ENCODE measurements around the gene ABCC1. TPM values are rescaled to one million over a fixed set of nuclear protein-coding genes. Genes with fewer than 3 reads are reported as not detected.

ABCC1 gene
- total RNA-seq, 1 experiment from 2014 or later: 56.4 TPM

DNA sequence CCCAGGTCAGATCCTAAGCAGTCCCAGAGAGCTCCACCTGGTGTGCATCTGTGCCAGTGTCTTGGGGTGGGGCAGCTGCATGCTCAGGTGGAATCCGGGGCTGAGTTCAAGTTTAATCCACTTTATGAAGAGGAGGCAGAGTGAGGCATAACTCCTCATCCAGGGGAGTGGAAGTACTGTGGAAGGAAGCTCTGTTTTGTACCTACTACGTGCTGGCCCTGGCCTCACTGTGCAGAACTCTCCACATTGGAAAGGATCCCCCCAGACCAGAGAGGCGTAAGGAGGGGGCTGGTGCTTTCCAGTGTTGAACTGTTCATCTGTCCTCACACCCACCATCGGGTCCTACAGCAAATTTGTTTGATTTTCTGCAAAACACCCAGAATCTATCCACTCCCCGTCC lies 195.9 kb downstream of the ABCC1 start:
- Histone ChIP-seq H3K9me3 (ENCODE audit: control insufficient read depth, low read depth, low read length) (no peaks in the 10 kb centered on the region), H3K27me3 (ENCODE audit: insufficient read depth, low read length) (no peaks in the 10 kb centered on the region), H2BK12ac (ENCODE audit: insufficient read length, low read depth, low read length) (no peak overlapping the region), H3K56ac (ENCODE audit: insufficient read length, low read depth, low read length) (no peak overlapping the region), H3K79me2 (ENCODE audit: insufficient read depth, low read length) (no peaks in the 10 kb centered on the region), H3K23ac (ENCODE audit: insufficient read length, low read depth, low read length) (no peak overlapping the region), H4K5ac (ENCODE audit: insufficient read length, low read depth, low read length) (no peak overlapping the region), H2BK5ac (ENCODE audit: insufficient read length, low read length) (no peak overlapping the region), H3K79me1 (ENCODE audit: insufficient read depth, low read depth, low read length, poor library complexity, severe bottlenecking) (no peaks in the 10 kb centered on the region), H3K23me2 (ENCODE audit: insufficient read length, low read depth, low read length, poor library complexity, severe bottlenecking) (no peaks in the 10 kb centered on the region), H3K4me1 (ENCODE audit: insufficient read depth, low read length) (no peaks in the 10 kb centered on the region), H3K27ac (ENCODE audit: insufficient read length, low read depth, low read length) (no peak overlapping the region), H3K4ac (ENCODE audit: low read depth, low read length) (no peak overlapping the region), H3K9ac (ENCODE audit: extremely low read depth, insufficient read length, low read length) (no peak overlapping the region), H2BK120ac (ENCODE audit: low read depth, low read length, poor library complexity, severe bottlenecking) (no peak overlapping the region), H4K91ac (ENCODE audit: insufficient read length, low read depth, low read length) (no peak overlapping the region), H2BK15ac (ENCODE audit: low read depth, low read length) (no peak overlapping the region), H2AK5ac (ENCODE audit: insufficient read length, low read length) (no peak overlapping the region), H4K8ac (replicated peaks; ENCODE audit: insufficient read length, low read depth, low read length) (no peak overlapping the region), H2BK20ac (ENCODE audit: low read depth, low read length, poor library complexity, severe bottlenecking) (no peak overlapping the region), H4K20me1 (ENCODE audit: control insufficient read depth, insufficient read depth, insufficient read length) (no peaks in the 10 kb centered on the region), H2AFZ (ENCODE audit: low read length) (no peak overlapping the region), H3T11ph (ENCODE audit: low read length) (no peak overlapping the region), H3K4me2 (ENCODE audit: insufficient read depth, insufficient read length, low read length) (no peak overlapping the region), H3K14ac (ENCODE audit: insufficient read depth, low read length) (no peak overlapping the region), H3K18ac (ENCODE audit: insufficient read length, low read depth, low read length) (no peak overlapping the region)
- H3K4me3 Mint-ChIP-seq: no peak overlapping the region
- H3K27ac Mint-ChIP-seq: no peak overlapping the region; a peak in 1 of 7 replicates
- H3K4me1 Mint-ChIP-seq: peaks cover 13 to 21% of the 10 kb centered on the region in 2 experiments
- peaks cover 1% of the 10 kb centered on the region; the same call in 1 of the 2 replicates for H3K27me3 Mint-ChIP-seq (ENCODE audit: low read depth)
- no peak for DNase-seq
- H3K9me3 Mint-ChIP-seq: no peaks in the 10 kb centered on the region
- WGBS (ENCODE audit: extremely low coverage, insufficient read length, low lambda C conversion rate): no CpG with 5 or more reads among the region's 5 CpGs
- TF ChIP-seq, protein P1, sequence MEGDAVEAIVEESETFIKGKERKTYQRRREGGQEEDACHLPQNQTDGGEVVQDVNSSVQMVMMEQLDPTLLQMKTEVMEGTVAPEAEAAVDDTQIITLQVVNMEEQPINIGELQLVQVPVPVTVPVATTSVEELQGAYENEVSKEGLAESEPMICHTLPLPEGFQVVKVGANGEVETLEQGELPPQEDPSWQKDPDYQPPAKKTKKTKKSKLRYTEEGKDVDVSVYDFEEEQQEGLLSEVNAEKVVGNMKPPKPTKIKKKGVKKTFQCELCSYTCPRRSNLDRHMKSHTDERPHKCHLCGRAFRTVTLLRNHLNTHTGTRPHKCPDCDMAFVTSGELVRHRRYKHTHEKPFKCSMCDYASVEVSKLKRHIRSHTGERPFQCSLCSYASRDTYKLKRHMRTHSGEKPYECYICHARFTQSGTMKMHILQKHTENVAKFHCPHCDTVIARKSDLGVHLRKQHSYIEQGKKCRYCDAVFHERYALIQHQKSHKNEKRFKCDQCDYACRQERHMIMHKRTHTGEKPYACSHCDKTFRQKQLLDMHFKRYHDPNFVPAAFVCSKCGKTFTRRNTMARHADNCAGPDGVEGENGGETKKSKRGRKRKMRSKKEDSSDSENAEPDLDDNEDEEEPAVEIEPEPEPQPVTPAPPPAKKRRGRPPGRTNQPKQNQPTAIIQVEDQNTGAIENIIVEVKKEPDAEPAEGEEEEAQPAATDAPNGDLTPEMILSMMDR (conservative IDR thresholded peaks at IDR 0.05): peak; percentile 23; the same call in 2 of the 3 replicates
- peaks cover 17 to 44% (median 36%) of the 10 kb centered on the region in 3 experiments; a peak in 6 of 7 replicates for H3K36me3 Mint-ChIP-seq (ENCODE audit: insufficient read depth in 1 of 3, low read depth in 3 of 3)
